GM19043 (cell line): ENCODE results near the gene GNA12.
A peak's percentile ranks its signal among the peaks of the same experiment; 100 is the strongest.

Experiments
- ATAC-seq: cut with Tn5 transposase; IDR thresholded peaks from one replicate; pipeline ENCODE4 v1.9.1; 2021; ENCODE audit warnings: low read depth; ENCODE audit not compliant: unreplicated experiment

The GNA12 gene

GRCh38 chr7:2719007-2719406 is 125.1 kb downstream of the GNA12 start:
- no peak for ATAC-seq

GRCh38 chr7:2718296-2718965 is 125.7 kb downstream of the GNA12 start:
- ATAC-seq = no peak

- no peak for ATAC-seq
These were observed 126.5 kb downstream of the GNA12 start for GRCh38 chr7:2717293-2718261.

GRCh38 chr7:2716906-2717292 is 127.2 kb downstream of the GNA12 start:
- no peak for ATAC-seq

- ATAC-seq = no peak
These were observed 127.6 kb downstream of the GNA12 start for GRCh38 chr7:2716488-2716887.

- no peak for ATAC-seq
These were observed 128.5 kb downstream of the GNA12 start for GRCh38 chr7:2715341-2716231.

- ATAC-seq = no peak
These were observed 129.5 kb downstream of the GNA12 start for GRCh38 chr7:2714636-2715035.

GRCh38 chr7:2713978-2714377 is 130.1 kb downstream of the GNA12 start:
- ATAC-seq = no peak

GRCh38 chr7:2713370-2713769 is 130.7 kb downstream of the GNA12 start:
- no peak for ATAC-seq

- no peak for ATAC-seq
These were observed 132.0 kb downstream of the GNA12 start for GRCh38 chr7:2711895-2712675.

GRCh38 chr7:2710901-2711551 is 133.1 kb downstream of the GNA12 start:
- ATAC-seq = peak; percentile 34

GRCh38 chr7:2710286-2710655 is 133.8 kb downstream of the GNA12 start:
- ATAC-seq = peak; percentile 56

GRCh38 chr7:2709553-2710285 is 134.4 kb downstream of the GNA12 start:
- peak; percentile 70 for ATAC-seq

- ATAC-seq = no peak
These were observed 135.4 kb downstream of the GNA12 start for GRCh38 chr7:2708547-2709310.

- ATAC-seq = no peak
These were observed 136.1 kb downstream of the GNA12 start for GRCh38 chr7:2708041-2708440.

- ATAC-seq = no peak
These were observed 136.6 kb downstream of the GNA12 start for GRCh38 chr7:2707481-2707880.

- ATAC-seq = no peak
These were observed 137.4 kb downstream of the GNA12 start for GRCh38 chr7:2706685-2707126.
